PC-3 (cell line): ENCODE results near the gene ATAD3B. TPM values are rescaled to one million over a fixed set of nuclear protein-coding genes. Genes with fewer than 3 reads are reported as not detected.
"Not testable (repeated sequence)": the region's sequence is repeated elsewhere in the genome, so short reads cannot be mapped to it uniquely, and the experiment has no call there.

Source experiments
- ATAC-seq: fragments of 200-7000 bp; cut with Tn5 transposase; 2 replicates; pipeline ENCODE4 v1.9.1; 2020; ENCODE audit warnings: mild to moderate bottlenecking, moderate library complexity
- BruUV-seq: library from RNA; stranded (reverse); fragments of 400-500 nt; replicated peaks from 2 replicates; lab custom pipeline; 2021; lab: Mats Ljungman, UMichigan
- CTCF ChIA-PET: fragments of 300-600 bp; sonication (Branson Sonifier 250); formaldehyde crosslinking; loops from one replicate; lab custom pipeline; 2022; ENCODE audit warnings: antibody characterized with exemption; lab: Charles Lee
- POLR2A ChIA-PET: fragments of 300-600 bp; sonication (Branson Sonifier 250); formaldehyde crosslinking; loops from one replicate; lab custom pipeline; 2022; ENCODE audit warnings: antibody characterized with exemption; ENCODE audit not compliant: unreplicated experiment; lab: Charles Lee
- DNase-seq: peaks from one replicate; pipeline ENCODE4 v3.0.0-alpha.2; 2015
- H2AFZ ChIP-seq: fragments of 300-600 bp; sonication (generic); 2 replicates; pipeline ENCODE4 v1.6.0; 2016; ENCODE audit warnings: antibody characterized with exemption, low read length
- H3F3A ChIP-seq: fragments of 300-600 bp; sonication (generic); one replicate; pipeline ENCODE4 v1.6.0; 2017; ENCODE audit warnings: antibody characterized with exemption, low read length, control low read depth, mild to moderate bottlenecking; ENCODE audit not compliant: unreplicated experiment
- H3K27ac ChIP-seq: fragments of 300-600 bp; sonication (generic); 2 replicates; pipeline ENCODE4 v1.5.1; 2016; ENCODE audit warnings: mild to moderate bottlenecking, low read length
- H3K27me3 ChIP-seq: fragments of 300-600 bp; sonication (generic); 2 replicates; pipeline ENCODE4 v1.6.1; 2016; ENCODE audit warnings: low read length, mixed read lengths
- H3K36me3 ChIP-seq: fragments of 300-600 bp; sonication (generic); 2 replicates; pipeline ENCODE4 v1.6.1; 2016; ENCODE audit warnings: low read depth, mixed run types, low read length, mixed read lengths
- H3K4me1 ChIP-seq: fragments of 300-600 bp; sonication (generic); 2 replicates; pipeline ENCODE4 v1.5.1; 2016; ENCODE audit warnings: low read length; ENCODE audit not compliant: insufficient read depth
- H3K4me2 ChIP-seq: fragments of 300-600 bp; sonication (generic); 2 replicates; pipeline ENCODE4 v1.6.0; 2016; ENCODE audit warnings: low read length
- H3K4me3 ChIP-seq: fragments of 300-600 bp; sonication (generic); 2 replicates; pipeline ENCODE4 v1.5.1; 2016; ENCODE audit warnings: mild to moderate bottlenecking, low read length, mixed read lengths
- H3K79me2 ChIP-seq: fragments of 300-600 bp; sonication (generic); 2 replicates; pipeline ENCODE4 v1.6.1; 2017; ENCODE audit warnings: low read length, mixed read lengths
- H3K9ac ChIP-seq: fragments of 300-600 bp; sonication (generic); 2 replicates; pipeline ENCODE4 v1.6.0; 2016; ENCODE audit warnings: mild to moderate bottlenecking, low read length
- H3K9me2 ChIP-seq: fragments of 300-600 bp; sonication (generic); replicated peaks from 2 replicates; pipeline ENCODE4 v1.6.1; 2016; ENCODE audit warnings: mixed run types, low read length, mixed read lengths
- H3K9me3 ChIP-seq: fragments of 300-600 bp; sonication (generic); 2 replicates; pipeline ENCODE4 v1.6.1; 2016; ENCODE audit warnings: low read length, mixed read lengths
- H4K20me1 ChIP-seq: fragments of 300-600 bp; sonication (generic); 2 replicates; pipeline ENCODE4 v1.6.1; 2016; ENCODE audit warnings: low read length, mixed read lengths
- intact Hi-C: fragments of 100-400 bp; cut with micrococcal nuclease; formaldehyde crosslinking; loops from 2 replicates; pipeline ENCODE4 v1.9.0; 2023
- total RNA-seq: library from RNA; depleted of rRNA; stranded (reverse); fragments of >200 nt; gene quantifications from 2 replicates; pipeline ENCODE4 v1.2.3, GENCODE V29; 2014
- TF ChIP-seq, protein P1 (sequence below): fragments of 300-600 bp; sonication (generic); conservative IDR thresholded peaks from 2 replicates; pipeline ENCODE4 v1.5.1; 2017; ENCODE audit warnings: antibody characterized with exemption, low read depth, mild to moderate bottlenecking, low read length

The ATAD3B gene
- total RNA-seq, 1 experiment from 2014 or later = 140 TPM

GRCh38 chr1:1504777-1505365 lies 33.3 kb downstream of the ATAD3B start:
- POLR2A ChIA-PET = interaction anchor here (0.6 to 0.7 kb wide), 3 partner anchors 19 to 887 kb away, joined by 3 to 9 read pairs (median 3); partner anchors contain the start of genes CCNL2 and RER1
- 0 out of 2 replicates have a peak overlapping the region, but pooled peaks have one; percentile 30 for H3K27ac ChIP-seq
- TF ChIP-seq, protein P1, sequence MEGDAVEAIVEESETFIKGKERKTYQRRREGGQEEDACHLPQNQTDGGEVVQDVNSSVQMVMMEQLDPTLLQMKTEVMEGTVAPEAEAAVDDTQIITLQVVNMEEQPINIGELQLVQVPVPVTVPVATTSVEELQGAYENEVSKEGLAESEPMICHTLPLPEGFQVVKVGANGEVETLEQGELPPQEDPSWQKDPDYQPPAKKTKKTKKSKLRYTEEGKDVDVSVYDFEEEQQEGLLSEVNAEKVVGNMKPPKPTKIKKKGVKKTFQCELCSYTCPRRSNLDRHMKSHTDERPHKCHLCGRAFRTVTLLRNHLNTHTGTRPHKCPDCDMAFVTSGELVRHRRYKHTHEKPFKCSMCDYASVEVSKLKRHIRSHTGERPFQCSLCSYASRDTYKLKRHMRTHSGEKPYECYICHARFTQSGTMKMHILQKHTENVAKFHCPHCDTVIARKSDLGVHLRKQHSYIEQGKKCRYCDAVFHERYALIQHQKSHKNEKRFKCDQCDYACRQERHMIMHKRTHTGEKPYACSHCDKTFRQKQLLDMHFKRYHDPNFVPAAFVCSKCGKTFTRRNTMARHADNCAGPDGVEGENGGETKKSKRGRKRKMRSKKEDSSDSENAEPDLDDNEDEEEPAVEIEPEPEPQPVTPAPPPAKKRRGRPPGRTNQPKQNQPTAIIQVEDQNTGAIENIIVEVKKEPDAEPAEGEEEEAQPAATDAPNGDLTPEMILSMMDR = peak; percentile 65
- not testable (repeated sequence) for H3K27me3 ChIP-seq, H3K9me3 ChIP-seq, H3K9me2 ChIP-seq, BruUV-seq, H3K79me2 ChIP-seq, H4K20me1 ChIP-seq, H3F3A ChIP-seq, H3K9ac ChIP-seq, H3K36me3 ChIP-seq, H3K4me1 ChIP-seq
- peak overlapping the region; percentile 63 for H3K4me2 ChIP-seq
- intact Hi-C loops = loop anchor here (2.0 kb wide), 1 partner anchor 106 kb away; the partner anchor contains the start of gene CCNL2
- H2AFZ ChIP-seq = peak overlapping the region; percentile 50
- peak overlapping the region; percentile 41; the same call in 1 of the 2 replicates for H3K4me3 ChIP-seq
- CTCF ChIA-PET = interaction anchor here (0.5 to 1.3 kb wide), 7 partner anchors 64 to 628 kb away, joined by 3 to 6 read pairs (median 5); partner anchors contain the start of gene CCNL2
- DNase-seq (peak; percentile 97), ATAC-seq (peak; percentile 72)

DNA sequence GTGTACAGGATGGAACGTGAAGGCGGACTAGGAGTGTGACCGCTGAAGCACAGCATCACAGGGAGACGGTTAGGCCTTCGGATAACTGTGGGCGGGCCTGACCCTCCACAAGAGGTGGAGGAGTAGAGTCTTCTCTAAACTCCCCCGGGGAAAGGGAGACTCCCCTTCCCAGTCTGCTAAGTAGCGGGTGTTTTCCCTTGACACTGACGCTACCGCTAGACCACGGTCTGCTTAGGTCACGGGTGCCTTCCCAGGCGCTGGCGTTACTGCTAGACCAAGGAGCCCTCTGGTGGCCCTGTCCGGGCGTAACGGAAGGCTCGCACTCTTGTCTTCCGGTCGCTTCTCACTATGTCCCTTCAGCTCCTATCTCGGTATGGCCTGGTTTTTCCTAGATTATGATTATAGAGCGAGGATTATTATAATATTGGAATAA lies 33.8 kb downstream of the ATAD3B start:
- not testable (repeated sequence) for H3K9ac ChIP-seq, H3K9me3 ChIP-seq, H3K9me2 ChIP-seq, H3K4me1 ChIP-seq, H3K79me2 ChIP-seq, H3K27me3 ChIP-seq, H4K20me1 ChIP-seq, H3F3A ChIP-seq, H3K36me3 ChIP-seq
- TF ChIP-seq, protein P1 = peak; percentile 37
- H3K4me2 ChIP-seq = peak overlapping the region; percentile 63
- DNase-seq = peak; percentile 50
- CTCF ChIA-PET = interaction anchor here (0.6 to 1.3 kb wide), 10 partner anchors 44 to 627 kb away, joined by 3 to 9 read pairs (median 4); partner anchors contain the start of genes AURKAIP1 and CCNL2
- POLR2A ChIA-PET = interaction anchor here (0.6 kb wide), 2 partner anchors 19 to 106 kb away, joined by 3 to 9 read pairs; partner anchors contain the start of gene CCNL2
- 0 out of 2 replicates have a peak overlapping the region, but pooled peaks have one; percentile 30 for H3K27ac ChIP-seq
- H3K4me3 ChIP-seq = peak overlapping the region; percentile 41; the same call in 1 of the 2 replicates
- intact Hi-C loops = loop anchor here (2.0 kb wide), 1 partner anchor 107 kb away; the partner anchor contains the start of gene CCNL2
- H2AFZ ChIP-seq = peak overlapping the region; percentile 50; the same call in 1 of the 2 replicates
- peak; percentile 85 for ATAC-seq
- BruUV-seq = TSS peak; percentile 79

GRCh38 chr1:1505801-1506200 lies 34.2 kb downstream of the ATAD3B start:
- H3K79me2 ChIP-seq, H3F3A ChIP-seq, H3K27me3 ChIP-seq, H3K9me3 ChIP-seq, BruUV-seq, H4K20me1 ChIP-seq, ATAC-seq, DNase-seq, H3K9ac ChIP-seq, H3K9me2 ChIP-seq, H2AFZ ChIP-seq, H3K27ac ChIP-seq, H3K36me3 ChIP-seq: not testable (repeated sequence)
- Histone ChIP-seq H3K4me3 (peak overlapping the region; percentile 41; the same call in 1 of the 2 replicates), H3K4me2 (peak overlapping the region; percentile 13; the same call in 1 of the 2 replicates), H3K4me1 (peaks cover 14% of the 10 kb centered on the region)
- ChIA-PET CTCF (interaction anchor here (0.6 to 0.8 kb wide), 7 partner anchors 44 to 201 kb away, joined by 3 to 9 read pairs (median 4); partner anchors contain the start of genes AURKAIP1 and CCNL2), POLR2A (interaction anchor here (0.6 kb wide), 1 partner anchor 237 kb away, joined by 3 read pairs; no protein-coding TSS in a partner anchor)
- intact Hi-C loops = loop anchor here (2.0 kb wide), 1 partner anchor 107 kb away; the partner anchor contains the start of gene CCNL2
